Stomach (tissue), 9 donors: ENCODE measurements around the gene TAS1R3. TPM values are rescaled to one million over a fixed set of nuclear protein-coding genes. Genes with fewer than 3 reads are reported as not detected.

Experiments used
- DNase-seq, 2 donors: peaks; one replicate each; pipeline versions ENCODE4 v3.0.0 to v3.0.0-alpha.2; 2013 to 2019
- H3K27ac ChIP-seq, 5 donors: fragments of 200-600 bp in 4 of 5; sonication (generic) in 4 of 5; one replicate each; pipeline ENCODE4 v1.5.1; 2013 to 2019; ENCODE audit warnings: mild to moderate bottlenecking in 1 of 5, moderate library complexity in 1 of 5
- H3K27me3 ChIP-seq, 3 donors: fragments of 200-600 bp; sonication (generic); one replicate each; pipeline ENCODE4 v1.5.1; 2017 to 2019; ENCODE audit warnings: mixed run types in 1 of 3
- H3K36me3 ChIP-seq, 4 donors: fragments of 200-600 bp; sonication (generic); 1 replicate in 3 of 4; 2 replicates in 1 of 4; pipeline ENCODE4 v1.5.1; 2016 to 2019
- H3K4me1 ChIP-seq, 4 donors: fragments of 200-600 bp; sonication (generic); one replicate each; pipeline ENCODE4 v1.5.1; 2016 to 2019
- H3K4me3 ChIP-seq, 4 donors: fragments of 200-600 bp; sonication (generic) in 3 of 4; one replicate each; pipeline ENCODE4 v1.5.1; 2016 to 2019; ENCODE audit warnings: mild to moderate bottlenecking in 1 of 4
- H3K9me3 ChIP-seq, 4 donors: fragments of 200-600 bp; sonication (generic); one replicate each; pipeline ENCODE4 v1.5.1; 2016 to 2019
- CTCF ChIP-seq, 7 experiments: fragments of 450-650 bp in 4 of 7; fragments of 200-600 bp in 3 of 7; sonication (generic) in 3 of 7; IDR thresholded peaks; one replicate each; pipeline ENCODE4 v1.5.1; 2016 to 2019; ENCODE audit warnings: antibody characterized with exemption in 7 of 7, control low read depth in 2 of 7, mild to moderate bottlenecking in 1 of 7
- EP300 ChIP-seq: sonication (generic); formaldehyde crosslinking; IDR thresholded peaks from one replicate; pipeline ENCODE4 v1.6.1; 2017; ENCODE audit warnings: antibody characterized with exemption
- POLR2A ChIP-seq, 4 donors: fragments of 450-650 bp; IDR thresholded peaks; one replicate each; pipeline ENCODE4 v1.6.1; 2016; ENCODE audit warnings: antibody characterized with exemption in 4 of 4, control low read depth in 2 of 4, mild to moderate bottlenecking in 1 of 4, moderate library complexity in 1 of 4
- POLR2AphosphoS5 ChIP-seq, 3 donors: sonication (generic); formaldehyde crosslinking; IDR thresholded peaks; one replicate each; pipeline ENCODE4 v1.6.1; 2016; ENCODE audit warnings: antibody characterized with exemption in 3 of 3
- WGBS, 5 donors: extraction: QIAGEN DNeasy Blood & Tissue Kit in 3 of 5; methylation state at CpG; one replicate each; pipeline versions ENCODE4 v1.1.5 to v1.1.7; 2013 to 2018; 5-methylcytosine and 5-hydroxymethylcytosine counted together
- intact Hi-C: fragments of 100-400 bp; cut with DNase I; formaldehyde crosslinking; loops from one replicate; pipeline ENCODE4 v1.15.1; 2023; ENCODE audit warnings: low total_unique reads
- polyA plus RNA-seq, 3 donors: library from polyadenylated mRNA; stranded (reverse); fragments of 200-250 nt; gene quantifications; one replicate each; pipeline ENCODE4 v1.2.3, GENCODE V29; 2013
- total RNA-seq, 5 donors: library from RNA; depleted of rRNA; stranded (reverse); fragments of >200 nt; gene quantifications; one replicate each; pipeline versions ENCODE4 v1.1.0 to v1.2.3, GENCODE V29; 2014 to 2016
- donor health status: healthy with polysubstance abuse.
- donor health status: Bipolar disorder and iron deficiency.
- donor health status: healthy.

TAS1R3 gene
- total and polyA plus RNA-seq, 8 donors, result 0.10 to 11.7 (median 0.37) TPM; not detected in 3

GRCh38 chr1:1308756-1309250 lies 22.3 kb upstream of the TAS1R3 start:
- WGBS, 5 donors, result 0% methylated on average over 2 to 66 of the region's 66 CpGs
- H3K4me3 ChIP-seq, result peak overlapping the region; percentile 88 to 91 (median 90)
- no peak for TF ChIP-seq CTCF (IDR thresholded peaks at IDR 0.05)
- no peak for TF ChIP-seq EP300
- TF ChIP-seq POLR2A (IDR thresholded peaks at IDR 0.05), result no peak
- no peak for TF ChIP-seq POLR2AphosphoS5 (IDR thresholded peaks at IDR 0.05)
- H3K27me3 ChIP-seq, result no peaks in the 10 kb centered on the region
- no peaks in the 10 kb centered on the region for H3K9me3 ChIP-seq
- H3K4me1 ChIP-seq, result peaks cover 44 to 60% (median 54%) of the 10 kb centered on the region in 4 donors
- intact Hi-C loops, result no loop called here
- H3K36me3 ChIP-seq, result peaks cover 19 to 40% (median 39%) of the 10 kb centered on the region in 4 donors
- no peak for DNase-seq
- H3K27ac ChIP-seq, result peak overlapping the region; percentile 93 to 99 (median 96)

DNA sequence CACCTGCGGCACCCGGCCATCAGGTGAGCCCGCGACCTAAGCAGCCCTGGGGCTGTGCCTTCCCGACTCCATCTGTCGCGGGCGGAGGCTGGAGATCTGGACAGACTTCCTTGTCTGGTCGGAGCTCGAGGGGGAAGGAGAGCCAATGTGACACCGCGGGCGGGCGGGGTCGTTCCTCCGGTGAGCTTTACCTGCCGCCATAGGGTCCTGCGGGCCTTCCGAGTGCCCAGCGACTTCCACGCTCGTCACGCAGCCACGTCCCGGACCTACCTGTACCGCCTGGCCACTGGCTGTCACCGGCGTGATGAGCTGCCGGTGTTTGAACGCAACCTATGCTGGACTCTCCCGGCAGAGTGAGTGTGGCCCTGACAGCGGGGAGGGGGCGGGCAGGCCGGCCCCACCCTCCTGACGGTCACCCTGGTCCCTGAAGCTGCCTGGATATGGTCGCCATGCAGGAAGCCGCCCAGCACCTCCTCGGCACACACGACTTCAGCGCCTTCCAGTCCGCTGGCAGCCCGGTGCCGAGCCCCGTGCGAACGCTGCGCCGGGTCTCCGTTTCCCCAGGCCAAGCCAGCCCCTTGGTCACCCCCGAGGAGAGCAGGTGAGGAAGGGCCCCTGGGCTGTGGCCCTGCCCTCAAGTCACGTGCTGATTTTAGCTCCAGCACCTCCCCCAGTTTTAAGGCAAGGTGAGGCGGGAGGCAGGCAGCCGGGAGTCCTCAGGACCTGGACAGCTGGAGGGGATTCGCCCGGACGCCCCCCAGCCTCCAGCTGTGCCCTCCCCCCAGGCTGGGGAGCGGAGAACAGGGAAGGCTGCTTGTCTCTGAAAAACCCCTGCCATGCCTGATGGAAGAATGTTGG lies 21.6 kb upstream of the TAS1R3 start:
- Histone ChIP-seq H3K4me3 (peak overlapping the region; percentile 88 to 91 (median 90)), H3K27me3 (no peaks in the 10 kb centered on the region), H3K36me3 (peaks cover 26 to 47% (median 46%) of the 10 kb centered on the region in 4 donors), H3K4me1 (peaks cover 37 to 53% (median 47%) of the 10 kb centered on the region in 4 donors), H3K9me3 (no peaks in the 10 kb centered on the region), H3K27ac (peak overlapping the region; percentile 93 to 99 (median 96))
- DNase-seq, result peak in 1 of 2 donors; percentile 68
- 6 to 33% (median 18%) methylated on average over 35 to 57 of the region's 57 CpGs for WGBS, 5 donors
- intact Hi-C loops, result no loop called here
- TF ChIP-seq POLR2A (IDR thresholded peaks at IDR 0.05), result no peak
- no peak for TF ChIP-seq CTCF (IDR thresholded peaks at IDR 0.05)
- peak in 1 of 3 donors; percentile 6 for TF ChIP-seq POLR2AphosphoS5 (IDR thresholded peaks at IDR 0.05)
- TF ChIP-seq EP300, result no peak

GRCh38 chr1:1310109-1310385 lies 21.0 kb upstream of the TAS1R3 start:
- Histone ChIP-seq H3K36me3 (peaks cover 32 to 52% (median 51%) of the 10 kb centered on the region in 4 donors), H3K27ac (peak overlapping the region in 4 of 5 donors; percentile 93 to 99 (median 96)), H3K27me3 (no peaks in the 10 kb centered on the region), H3K4me1 (peaks cover 31 to 49% (median 42%) of the 10 kb centered on the region in 4 donors), H3K9me3 (no peaks in the 10 kb centered on the region), H3K4me3 (peak overlapping the region in 2 of 4 donors; percentile 88 to 90)
- DNase-seq, result no peak
- no peak for TF ChIP-seq POLR2A (IDR thresholded peaks at IDR 0.05)
- TF ChIP-seq POLR2AphosphoS5 (IDR thresholded peaks at IDR 0.05), result no peak
- TF ChIP-seq CTCF (IDR thresholded peaks at IDR 0.05), result no peak
- no peak for TF ChIP-seq EP300
- intact Hi-C loops, result no loop called here
- WGBS, 5 donors, result 51 to 82% (median 74%) methylated on average over 3 of the region's 3 CpGs

GRCh38 chr1:1310476-1311053 lies 20.5 kb upstream of the TAS1R3 start:
- WGBS, 5 donors, result 69 to 78% (median 74%) methylated on average over 20 to 21 of the region's 21 CpGs
- no peak overlapping the region for H3K4me3 ChIP-seq
- H3K9me3 ChIP-seq, result no peaks in the 10 kb centered on the region
- H3K36me3 ChIP-seq, result peaks cover 34 to 56% (median 54%) of the 10 kb centered on the region in 4 donors
- peak overlapping the region in 1 of 5 donors; percentile 96 for H3K27ac ChIP-seq
- intact Hi-C loops, result no loop called here
- TF ChIP-seq CTCF (IDR thresholded peaks at IDR 0.05) (no peak), POLR2A (IDR thresholded peaks at IDR 0.05) (no peak), EP300 (no peak), POLR2AphosphoS5 (IDR thresholded peaks at IDR 0.05) (no peak)
- no peaks in the 10 kb centered on the region for H3K27me3 ChIP-seq
- no peak for DNase-seq
- peaks cover 26 to 47% (median 39%) of the 10 kb centered on the region in 4 donors for H3K4me1 ChIP-seq
